Measurements from ENCODE around the gene AFAP1L1.

The AFAP1L1 gene

GRCh38 chr5:149257131-149257530 lies 14.5 kb upstream of the AFAP1L1 start:
- POLR2A ChIA-PET (ENCODE audit: low non-redundant PET), result no interaction called here

GRCh38 chr5:149257889-149258705 lies 13.6 kb upstream of the AFAP1L1 start:
- no peak overlapping the region for H3K27ac ChIP-seq
- peak; percentile 30 for DNase-seq (ENCODE audit: low spot score)
- CTCF ChIA-PET, result interaction anchor here (0.6 to 1.2 kb wide), 4 partner anchors 11 to 1037 kb away, joined by 3 to 4 read pairs (median 3); partner anchors contain the start of gene ABLIM3
- POLR2A ChIA-PET (ENCODE audit: low non-redundant PET), result no interaction called here
- no peak for TF ChIP-seq CTCF (conservative IDR thresholded peaks at IDR 0.05; ENCODE audit: low read depth)

More at GRCh38 chr5:149257131-149257530, 14.5 kb upstream of the AFAP1L1 start:
- no peak for DNase-seq (ENCODE audit: low spot score)
- TF ChIP-seq CTCF (conservative IDR thresholded peaks at IDR 0.05; ENCODE audit: low read depth), result no peak
- CTCF ChIA-PET, result interaction anchor here (0.6 to 1.2 kb wide), 3 partner anchors 12 to 124 kb away, joined by 3 to 4 read pairs (median 3); partner anchors contain the start of gene ABLIM3
- H3K27ac ChIP-seq, result no peak overlapping the region

- CTCF ChIA-PET, result interaction anchor here (0.6 to 0.9 kb wide), 3 partner anchors 8 to 244 kb away, joined by 3 to 4 read pairs (median 3); no protein-coding TSS in a partner anchor
- DNase-seq (ENCODE audit: low spot score), result peak; percentile 75
These were observed 10.9 kb upstream of the AFAP1L1 start for GRCh38 chr5:149260761-149261160.

GRCh38 chr5:149261246-149261645 lies 10.4 kb upstream of the AFAP1L1 start:
- no peak for TF ChIP-seq CTCF (conservative IDR thresholded peaks at IDR 0.05; ENCODE audit: low read depth)
- ChIA-PET CTCF (interaction anchor here (0.6 to 0.9 kb wide), 2 partner anchors 8 to 193 kb away, joined by 3 to 4 read pairs; no protein-coding TSS in a partner anchor), POLR2A (ENCODE audit: low non-redundant PET) (no interaction called here)
- no peak for DNase-seq (ENCODE audit: low spot score)
- no peak overlapping the region for H3K27ac ChIP-seq

More at GRCh38 chr5:149260761-149261160, 10.9 kb upstream of the AFAP1L1 start:
- POLR2A ChIA-PET (ENCODE audit: low non-redundant PET), result no interaction called here
- H3K27ac ChIP-seq, result no peak overlapping the region
- no peak for TF ChIP-seq CTCF (conservative IDR thresholded peaks at IDR 0.05; ENCODE audit: low read depth)

- no peak overlapping the region for H3K27ac ChIP-seq
- no peak for DNase-seq (ENCODE audit: low spot score)
- POLR2A ChIA-PET (ENCODE audit: low non-redundant PET), result no interaction called here
- CTCF ChIA-PET, result interaction anchor here (0.6 kb wide), 1 partner anchor 229 kb away, joined by 4 read pairs; no protein-coding TSS in a partner anchor
- no peak for TF ChIP-seq CTCF (conservative IDR thresholded peaks at IDR 0.05; ENCODE audit: low read depth)
These were observed 9.3 kb upstream of the AFAP1L1 start for GRCh38 chr5:149262315-149262714.

- POLR2A ChIA-PET (ENCODE audit: low non-redundant PET), result no interaction called here
- peak; percentile 64 for TF ChIP-seq CTCF (conservative IDR thresholded peaks at IDR 0.05; ENCODE audit: low read depth)
- H3K27ac ChIP-seq, result no peak overlapping the region
- DNase-seq (ENCODE audit: low spot score), result peak; percentile 77
- CTCF ChIA-PET, result interaction anchor here (0.6 to 2.4 kb wide), 20 partner anchors 10 to 1864 kb away, joined by 3 to 15 read pairs (median 3); partner anchors contain the start of gene ABLIM3
These were observed 7.1 kb upstream of the AFAP1L1 start for GRCh38 chr5:149264439-149265067.

All from RWPE1 (cell line).